ENCODE results near the gene RHOT2.
A peak's percentile ranks its signal among the peaks of the same experiment; 100 is the strongest.

The RHOT2 gene

GRCh38 chr16:698911-699671 is 31.2 kb downstream of the RHOT2 start:
- Histone ChIP-seq H3K23ac (ENCODE audit: low read depth, low read length, poor library complexity) (peak overlapping the region; percentile 12), H3K36me3 (replicated peaks in 1 of 2; ENCODE audit: control insufficient read depth in 2 of 2, insufficient read depth in 2 of 2, low read length in 2 of 2) (no peaks in the 10 kb centered on the region), H3K27ac (replicated peaks; ENCODE audit: low read length) (no peak overlapping the region), H4K91ac (ENCODE audit: low read depth, low read length, poor library complexity) (no peak overlapping the region), H3K14ac (ENCODE audit: low read length) (no peak overlapping the region), H3K79me1 (ENCODE audit: low read depth, low read length) (peaks cover 5% of the 10 kb centered on the region), H3K27me3 (ENCODE audit: control insufficient read depth in 3 of 3, insufficient read depth in 3 of 3, low read depth in 1 of 3, low read length in 3 of 3) (peaks cover 36 to 88% (median 41%) of the 10 kb centered on the region in 3 experiments), H2BK15ac (ENCODE audit: low read length) (no peak overlapping the region), H2BK120ac (ENCODE audit: low read depth, low read length) (no peak overlapping the region), H2AFZ (ENCODE audit: low read length) (no peak overlapping the region), H3K4ac (ENCODE audit: low read length) (no peak overlapping the region), H3K9ac (ENCODE audit: low read depth, low read length, poor library complexity) (peak overlapping the region; percentile 50), H3K4me1 (ENCODE audit: control insufficient read depth in 2 of 2, insufficient read depth in 1 of 2, low read depth in 1 of 2, low read length in 2 of 2) (peaks cover 5 to 7% of the 10 kb centered on the region in 2 donors), H2BK5ac (ENCODE audit: low read length) (no peak overlapping the region), H2BK12ac (ENCODE audit: low read length) (no peak overlapping the region), H3K4me3 (ENCODE audit: low read length in 2 of 2) (no peak overlapping the region), H3K18ac (ENCODE audit: low read length) (no peak overlapping the region), H2AK5ac (ENCODE audit: low read depth, low read length) (no peak overlapping the region), H4K8ac (ENCODE audit: low read depth, low read length) (no peak overlapping the region), H3K4me2 (ENCODE audit: insufficient read depth, low read length, poor library complexity, severe bottlenecking) (no peak overlapping the region), H3K9me3 (replicated peaks in 1 of 2; ENCODE audit: control insufficient read depth in 2 of 2, insufficient read depth in 1 of 2, low read depth in 1 of 2, low read length in 2 of 2) (peaks cover 0 to 4% of the 10 kb centered on the region in 2 donors)
- no CpG with 5 or more reads among the region's 19 CpGs for WGBS, 2 donors (ENCODE audit: extremely low coverage in 2 of 2, insufficient read length in 2 of 2, insufficient replicate concordance in 1 of 2)
- no peak for DNase-seq (ENCODE audit: low spot score)

- Histone ChIP-seq H3K4me2 (ENCODE audit: insufficient read depth, low read length, poor library complexity, severe bottlenecking) (peak overlapping the region; percentile 2), H3K4me3 (ENCODE audit: low read length in 2 of 2) (peak overlapping the region in 1 of 2 donors; percentile 6), H2BK5ac (ENCODE audit: low read length) (no peak overlapping the region), H3K27me3 (ENCODE audit: control insufficient read depth in 3 of 3, insufficient read depth in 3 of 3, low read depth in 1 of 3, low read length in 3 of 3) (peaks cover 33 to 85% (median 36%) of the 10 kb centered on the region in 3 experiments), H2BK12ac (ENCODE audit: low read length) (no peak overlapping the region), H4K91ac (ENCODE audit: low read depth, low read length, poor library complexity) (no peak overlapping the region), H3K18ac (ENCODE audit: low read length) (no peak overlapping the region), H3K79me1 (ENCODE audit: low read depth, low read length) (peaks cover 2% of the 10 kb centered on the region), H2AK5ac (ENCODE audit: low read depth, low read length) (no peak overlapping the region), H2BK15ac (ENCODE audit: low read length) (no peak overlapping the region), H3K14ac (ENCODE audit: low read length) (no peak overlapping the region), H3K9me3 (replicated peaks in 1 of 2; ENCODE audit: control insufficient read depth in 2 of 2, insufficient read depth in 1 of 2, low read depth in 1 of 2, low read length in 2 of 2) (no peaks in the 10 kb centered on the region), H3K23ac (ENCODE audit: low read depth, low read length, poor library complexity) (peak overlapping the region; percentile 34), H4K8ac (ENCODE audit: low read depth, low read length) (no peak overlapping the region), H3K4ac (ENCODE audit: low read length) (no peak overlapping the region), H3K36me3 (replicated peaks in 1 of 2; ENCODE audit: control insufficient read depth in 2 of 2, insufficient read depth in 2 of 2, low read length in 2 of 2) (no peaks in the 10 kb centered on the region), H2AFZ (ENCODE audit: low read length) (no peak overlapping the region), H3K27ac (replicated peaks; ENCODE audit: low read length) (no peak overlapping the region), H3K9ac (ENCODE audit: low read depth, low read length, poor library complexity) (no peak overlapping the region), H2BK120ac (ENCODE audit: low read depth, low read length) (no peak overlapping the region), H3K4me1 (ENCODE audit: control insufficient read depth in 2 of 2, insufficient read depth in 1 of 2, low read depth in 1 of 2, low read length in 2 of 2) (peaks cover 0 to 13% of the 10 kb centered on the region in 2 donors)
- DNase-seq (ENCODE audit: low spot score), result peak; percentile 75
- WGBS, 2 donors (ENCODE audit: extremely low coverage in 2 of 2, insufficient read length in 2 of 2, insufficient replicate concordance in 1 of 2), result no CpG with 5 or more reads among the region's 76 CpGs
These were observed 33.0 kb downstream of the RHOT2 start for GRCh38 chr16:700684-701584.

GRCh38 chr16:702341-702740 is 34.4 kb downstream of the RHOT2 start:
- Histone ChIP-seq H3K27ac (replicated peaks; ENCODE audit: low read length) (no peak overlapping the region), H3K27me3 (ENCODE audit: control insufficient read depth in 3 of 3, insufficient read depth in 3 of 3, low read depth in 1 of 3, low read length in 3 of 3) (peaks cover 41 to 87% (median 44%) of the 10 kb centered on the region in 3 experiments), H2BK120ac (ENCODE audit: low read depth, low read length) (no peak overlapping the region), H2BK5ac (ENCODE audit: low read length) (peak overlapping the region; percentile 53), H3K4me3 (ENCODE audit: low read length in 2 of 2) (peak overlapping the region in 1 of 2 donors; percentile 59), H3K14ac (ENCODE audit: low read length) (no peak overlapping the region), H3K9ac (ENCODE audit: low read depth, low read length, poor library complexity) (no peak overlapping the region), H2AK5ac (ENCODE audit: low read depth, low read length) (no peak overlapping the region), H4K8ac (ENCODE audit: low read depth, low read length) (no peak overlapping the region), H3K18ac (ENCODE audit: low read length) (peak overlapping the region; percentile 17), H2AFZ (ENCODE audit: low read length) (no peak overlapping the region), H3K23ac (ENCODE audit: low read depth, low read length, poor library complexity) (no peak overlapping the region), H3K4ac (ENCODE audit: low read length) (no peak overlapping the region), H3K4me2 (ENCODE audit: insufficient read depth, low read length, poor library complexity, severe bottlenecking) (no peak overlapping the region), H2BK12ac (ENCODE audit: low read length) (no peak overlapping the region), H3K36me3 (replicated peaks in 1 of 2; ENCODE audit: control insufficient read depth in 2 of 2, insufficient read depth in 2 of 2, low read length in 2 of 2) (no peaks in the 10 kb centered on the region), H4K91ac (ENCODE audit: low read depth, low read length, poor library complexity) (no peak overlapping the region), H3K9me3 (replicated peaks in 1 of 2; ENCODE audit: control insufficient read depth in 2 of 2, insufficient read depth in 1 of 2, low read depth in 1 of 2, low read length in 2 of 2) (no peaks in the 10 kb centered on the region), H2BK15ac (ENCODE audit: low read length) (no peak overlapping the region), H3K79me1 (ENCODE audit: low read depth, low read length) (peaks cover 2% of the 10 kb centered on the region), H3K4me1 (ENCODE audit: control insufficient read depth in 2 of 2, insufficient read depth in 1 of 2, low read depth in 1 of 2, low read length in 2 of 2) (peaks cover 0 to 25% of the 10 kb centered on the region in 2 donors)
- no CpG with 5 or more reads among the region's 19 CpGs for WGBS, 2 donors (ENCODE audit: extremely low coverage in 2 of 2, insufficient read length in 2 of 2, insufficient replicate concordance in 1 of 2)
- no peak for DNase-seq (ENCODE audit: low spot score)

GRCh38 chr16:703406-703805 is 35.5 kb downstream of the RHOT2 start:
- Histone ChIP-seq H2BK5ac (ENCODE audit: low read length) (peak overlapping the region; percentile 75), H3K23ac (ENCODE audit: low read depth, low read length, poor library complexity) (peak overlapping the region; percentile 91), H2AK5ac (ENCODE audit: low read depth, low read length) (no peak overlapping the region), H2BK15ac (ENCODE audit: low read length) (peak overlapping the region; percentile 17), H3K27me3 (ENCODE audit: control insufficient read depth in 3 of 3, insufficient read depth in 3 of 3, low read depth in 1 of 3, low read length in 3 of 3) (peaks cover 41 to 92% (median 51%) of the 10 kb centered on the region in 3 experiments), H3K27ac (replicated peaks; ENCODE audit: low read length) (no peak overlapping the region), H3K79me1 (ENCODE audit: low read depth, low read length) (peaks cover 2% of the 10 kb centered on the region), H2BK120ac (ENCODE audit: low read depth, low read length) (no peak overlapping the region), H3K4me1 (ENCODE audit: control insufficient read depth in 2 of 2, insufficient read depth in 1 of 2, low read depth in 1 of 2, low read length in 2 of 2) (peaks cover 0 to 25% of the 10 kb centered on the region in 2 donors), H2BK12ac (ENCODE audit: low read length) (no peak overlapping the region), H2AFZ (ENCODE audit: low read length) (no peak overlapping the region), H3K36me3 (replicated peaks in 1 of 2; ENCODE audit: control insufficient read depth in 2 of 2, insufficient read depth in 2 of 2, low read length in 2 of 2) (no peaks in the 10 kb centered on the region), H4K91ac (ENCODE audit: low read depth, low read length, poor library complexity) (no peak overlapping the region), H3K4me3 (ENCODE audit: low read length in 2 of 2) (no peak overlapping the region), H4K8ac (ENCODE audit: low read depth, low read length) (no peak overlapping the region), H3K9me3 (replicated peaks in 1 of 2; ENCODE audit: control insufficient read depth in 2 of 2, insufficient read depth in 1 of 2, low read depth in 1 of 2, low read length in 2 of 2) (no peaks in the 10 kb centered on the region), H3K4me2 (ENCODE audit: insufficient read depth, low read length, poor library complexity, severe bottlenecking) (no peak overlapping the region), H3K4ac (ENCODE audit: low read length) (no peak overlapping the region), H3K9ac (ENCODE audit: low read depth, low read length, poor library complexity) (no peak overlapping the region), H3K14ac (ENCODE audit: low read length) (no peak overlapping the region), H3K18ac (ENCODE audit: low read length) (no peak overlapping the region)
- WGBS, 2 donors (ENCODE audit: extremely low coverage in 2 of 2, insufficient read length in 2 of 2, insufficient replicate concordance in 1 of 2), result no CpG with 5 or more reads among the region's 12 CpGs
- no peak for DNase-seq (ENCODE audit: low spot score)

Data from neuronal stem cell (in vitro differentiated cells).